SIG-M5 (cell line): Measurements from ENCODE around the gene CPM.
"Not testable (repeated sequence)": the region's sequence is repeated elsewhere in the genome, so short reads cannot be mapped to it uniquely, and the experiment has no call there.

Experiments used
- DNase-seq: peaks from one replicate; lab custom pipeline; 2025; lab: John Stamatoyannopoulos, UW

CPM gene

DNA sequence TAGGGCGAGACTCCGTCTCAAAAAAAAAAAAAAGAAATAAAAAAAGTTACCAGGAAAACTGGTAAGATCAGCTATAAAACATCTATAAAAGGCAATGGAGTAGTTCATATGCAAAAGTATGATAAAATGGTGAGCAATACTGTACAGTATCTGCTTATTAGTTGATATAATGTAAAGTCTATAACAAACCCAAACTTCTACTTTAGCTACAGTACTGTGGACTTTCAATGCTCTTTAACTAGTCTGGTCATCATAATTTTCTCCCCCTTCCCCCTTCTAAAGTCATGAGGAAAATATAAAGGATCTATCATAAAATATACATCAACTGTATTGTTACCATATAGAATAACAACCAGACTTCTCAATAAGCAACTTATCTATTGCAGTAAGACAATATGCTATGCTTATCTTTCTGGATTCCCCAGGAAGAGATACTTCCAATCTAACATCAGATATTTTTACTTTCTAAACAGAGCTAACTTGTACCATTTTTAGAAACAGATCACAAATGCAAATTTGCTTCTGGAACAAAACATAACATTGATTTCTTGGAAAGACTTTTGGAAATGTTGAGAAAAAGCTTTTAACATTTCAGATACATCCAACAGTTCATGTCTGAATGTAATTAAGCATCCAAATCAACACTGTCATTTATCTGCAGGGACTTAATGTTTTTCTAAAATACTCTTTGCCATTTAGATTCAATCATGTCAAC is 81.2 kb downstream of the CPM start:
- DNase-seq = no peak

DNA sequence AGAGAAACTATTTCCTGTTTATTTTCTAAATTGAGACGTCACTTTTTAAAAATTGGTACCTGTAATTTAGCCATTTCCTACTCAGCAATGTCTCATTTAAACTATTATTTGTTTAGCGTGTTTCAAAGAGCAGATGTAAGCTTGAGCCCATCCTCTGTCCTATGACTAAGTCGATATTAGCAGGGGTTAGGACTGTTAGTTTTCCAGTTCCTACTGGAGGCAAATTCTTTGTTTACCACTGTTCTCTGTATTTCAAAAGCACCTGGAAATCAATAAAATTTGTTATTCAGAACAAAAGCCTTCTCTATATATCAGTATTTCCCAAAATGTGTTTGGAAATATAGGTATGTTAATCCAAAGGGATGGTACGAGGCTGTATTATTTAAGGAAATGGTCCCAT is 82.6 kb downstream of the CPM start:
- DNase-seq = no peak

DNA sequence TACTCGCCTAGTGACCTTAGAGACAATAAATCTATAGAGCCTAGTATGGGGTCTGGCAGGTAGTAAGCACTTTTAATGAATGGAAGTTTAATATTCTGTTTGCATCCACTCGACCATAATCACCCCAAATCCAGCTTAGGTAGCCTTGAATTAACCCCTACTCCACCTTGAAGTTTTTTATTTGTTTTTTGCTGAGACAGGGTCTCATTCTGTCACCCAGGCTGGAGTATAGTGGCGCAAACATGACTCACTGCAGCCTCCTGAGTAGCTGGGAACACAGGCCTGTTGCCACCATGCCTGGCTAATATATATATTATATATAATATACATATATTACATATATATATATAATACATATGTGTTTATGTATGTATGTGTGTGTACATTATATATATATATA is 86.2 kb downstream of the CPM start:
- DNase-seq = no peak

DNA sequence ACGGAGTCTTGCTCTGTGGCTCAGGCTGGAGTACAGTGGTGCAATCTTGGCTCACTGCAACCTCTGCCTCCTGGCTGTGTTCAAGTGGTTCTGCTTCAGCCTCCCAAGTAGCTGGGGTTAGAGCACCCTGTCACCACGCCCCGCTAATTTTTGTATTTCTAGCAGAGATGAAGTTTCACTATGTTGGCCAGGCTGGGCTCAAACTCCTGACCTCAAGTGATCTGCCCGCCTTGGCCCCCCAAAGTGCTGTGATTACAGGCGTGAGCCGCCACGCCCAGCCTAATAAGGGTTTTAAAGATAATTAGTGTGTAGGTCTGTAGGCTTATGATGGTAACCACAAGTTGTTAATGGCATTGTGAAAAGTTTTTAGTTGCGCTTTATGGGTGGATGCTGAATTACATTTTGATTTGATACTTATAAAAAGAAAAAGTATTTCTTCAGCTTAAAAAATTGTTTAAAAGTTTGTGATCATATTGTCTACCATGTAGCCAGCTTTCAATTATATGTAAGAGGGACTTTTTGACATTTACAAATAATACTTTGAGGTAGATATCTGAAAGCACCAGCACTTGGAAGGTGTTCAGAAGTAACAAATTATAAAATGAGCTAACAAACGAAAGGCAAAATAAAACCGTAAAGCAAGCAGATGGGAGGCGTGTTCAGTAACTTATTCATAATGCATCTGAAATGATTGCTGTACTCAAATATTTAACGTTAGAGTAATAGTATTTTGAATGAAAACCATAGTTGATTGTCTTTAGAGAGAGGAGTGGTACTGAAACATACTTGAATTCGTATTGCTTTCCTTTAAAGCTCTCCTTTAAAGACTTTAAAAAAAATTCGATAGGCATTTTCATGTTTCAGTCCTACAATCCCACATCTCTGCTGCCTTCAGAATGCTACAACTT is 87.9 kb downstream of the CPM start:
- no peak for DNase-seq

DNA sequence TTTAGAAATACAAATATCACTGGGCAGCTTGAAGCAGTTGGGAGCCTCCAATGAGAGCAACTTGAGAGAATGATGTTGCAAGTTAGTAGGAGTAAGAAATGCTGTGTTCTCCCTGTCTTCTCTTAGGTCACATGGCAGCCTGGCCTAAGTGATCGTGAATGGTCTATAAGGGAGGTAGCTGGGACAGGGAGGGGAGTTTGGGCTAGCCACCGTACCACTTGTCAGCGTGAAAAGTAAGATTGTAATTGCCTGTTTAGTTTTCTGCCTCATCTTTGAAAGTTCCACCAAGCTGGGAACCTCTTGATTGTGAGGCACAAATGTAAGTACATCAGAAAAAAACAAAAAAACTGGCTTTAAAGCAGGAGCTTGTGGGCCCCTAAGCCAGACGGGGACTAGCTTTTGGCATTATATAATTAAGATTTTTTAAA is 88.6 kb downstream of the CPM start:
- no peak for DNase-seq

DNA sequence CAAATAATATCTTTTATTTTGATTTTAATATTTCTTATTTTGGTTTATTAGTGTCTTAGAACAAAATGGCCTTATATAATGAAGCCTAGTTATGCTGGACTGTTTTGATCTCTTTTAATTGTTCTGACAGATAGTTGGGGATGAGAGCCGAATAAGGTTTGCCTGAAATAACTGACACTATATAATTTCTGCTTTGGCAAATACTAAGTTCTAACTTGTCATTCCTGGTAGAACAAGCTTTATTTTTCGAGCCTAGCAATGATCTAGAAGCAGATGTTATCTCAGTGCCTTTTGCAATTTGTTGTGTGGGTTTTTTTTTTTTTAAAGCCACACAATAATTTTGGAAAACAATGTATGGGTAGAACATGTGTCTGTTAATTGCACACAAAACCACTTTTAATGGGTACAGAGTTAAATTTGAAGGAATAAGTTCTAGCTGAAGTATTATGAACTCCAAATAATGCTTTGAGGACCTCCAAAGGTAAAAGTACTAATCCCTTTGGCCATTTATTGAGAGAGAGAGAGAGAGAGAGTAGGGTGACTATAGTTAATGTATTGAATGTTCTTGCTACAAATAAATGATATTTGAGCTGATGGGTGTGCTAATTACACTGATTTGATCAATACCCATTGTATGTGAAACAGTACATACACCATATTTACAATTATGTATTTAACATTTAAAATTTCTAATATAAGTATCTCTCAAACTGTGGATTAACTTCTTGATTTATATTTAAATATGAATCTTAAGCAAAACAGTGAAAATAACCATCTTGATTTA is 90.0 kb downstream of the CPM start:
- DNase-seq = no peak

DNA sequence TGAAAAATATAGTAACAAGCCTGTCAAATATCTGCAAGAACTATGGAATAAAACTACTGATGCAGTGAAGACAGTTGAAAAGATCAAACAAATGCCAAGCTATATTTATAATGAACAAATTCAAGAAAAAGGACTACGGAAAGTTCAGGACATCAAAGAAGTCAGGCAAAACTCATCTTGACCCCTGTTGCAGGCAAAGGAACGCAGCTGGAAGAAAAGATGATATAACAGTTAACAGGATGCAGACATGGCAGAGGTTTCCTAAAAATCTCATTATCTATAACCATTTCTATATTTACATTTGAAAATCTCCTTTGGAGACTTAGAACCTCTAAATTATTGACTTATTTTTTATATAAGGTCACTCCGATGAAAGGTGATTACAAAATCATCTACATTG is 90.8 kb downstream of the CPM start:
- no peak for DNase-seq

DNA sequence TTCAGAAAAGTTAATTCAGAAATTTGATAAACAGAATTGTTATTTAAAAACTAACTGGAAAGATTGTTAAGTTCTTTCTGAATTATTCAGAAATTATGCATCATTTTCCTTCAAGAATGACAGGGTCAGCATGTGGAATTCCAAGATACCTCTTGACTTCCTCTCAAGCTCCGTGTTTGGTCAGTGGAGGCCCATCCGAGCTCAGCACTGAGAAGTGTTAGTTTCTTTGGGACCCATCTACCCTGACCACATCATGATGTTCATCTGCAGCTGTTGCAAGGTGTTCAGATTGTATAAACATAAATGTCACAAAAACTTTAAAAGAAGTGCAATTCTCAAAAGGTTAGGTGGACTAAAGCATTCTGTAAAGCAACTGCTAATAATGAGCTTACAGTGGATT is 91.3 kb downstream of the CPM start:
- no peak for DNase-seq

DNA sequence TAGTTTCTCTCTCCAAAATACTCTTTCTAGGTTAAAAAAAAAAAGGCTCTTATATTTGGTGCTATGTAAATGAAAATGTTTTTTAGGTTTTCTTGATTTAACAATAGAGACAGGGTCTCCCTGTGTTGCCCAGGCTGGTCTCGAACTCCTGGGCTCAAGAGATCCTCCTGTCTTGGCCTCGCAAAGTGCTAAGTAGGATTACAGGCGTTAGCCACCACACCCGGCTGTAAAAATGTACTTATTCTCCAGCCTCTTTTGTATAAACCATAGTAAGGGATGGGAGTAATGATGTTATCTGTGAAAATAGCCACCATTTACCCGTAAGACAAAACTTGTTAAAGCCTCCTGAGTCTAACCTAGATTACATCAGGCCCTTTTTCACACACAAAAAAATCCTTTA is 91.8 kb downstream of the CPM start:
- DNase-seq = not testable (repeated sequence)

DNA sequence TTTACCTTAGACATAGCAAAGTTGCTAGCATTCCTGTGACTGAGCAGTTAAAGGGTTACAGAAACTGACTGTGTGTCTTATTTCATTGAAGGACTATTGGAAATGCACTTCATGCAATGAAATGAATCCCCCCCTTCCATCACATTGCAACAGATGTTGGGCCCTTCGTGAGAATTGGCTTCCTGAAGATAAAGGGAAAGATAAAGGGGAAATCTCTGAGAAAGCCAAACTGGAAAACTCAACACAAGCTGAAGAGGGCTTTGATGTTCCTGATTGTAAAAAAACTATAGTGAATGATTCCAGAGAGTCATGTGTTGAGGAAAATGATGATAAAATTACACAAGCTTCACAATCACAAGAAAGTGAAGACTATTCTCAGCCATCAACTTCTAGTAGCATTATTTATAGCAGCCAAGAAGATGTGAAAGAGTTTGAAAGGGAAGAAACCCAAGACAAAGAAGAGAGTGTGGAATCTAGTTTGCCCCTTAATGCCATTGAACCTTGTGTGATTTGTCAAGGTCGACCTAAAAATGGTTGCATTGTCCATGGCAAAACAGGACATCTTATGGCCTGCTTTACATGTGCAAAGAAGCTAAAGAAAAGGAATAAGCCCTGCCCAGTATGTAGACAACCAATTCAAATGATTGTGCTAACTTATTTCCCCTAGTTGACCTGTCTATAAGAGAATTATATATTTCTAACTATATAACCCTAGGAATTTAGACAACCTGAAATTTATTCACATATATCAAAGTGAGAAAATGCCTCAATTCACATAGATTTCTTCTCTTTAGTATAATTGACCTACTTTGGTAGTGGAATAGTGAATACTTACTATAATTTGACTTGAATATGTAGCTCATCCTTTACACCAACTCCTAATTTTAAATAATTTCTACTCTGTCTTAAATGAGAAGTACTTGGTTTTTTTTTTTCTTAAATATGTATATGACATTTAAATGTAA is 93.5 kb downstream of the CPM start:
- DNase-seq = no peak

DNA sequence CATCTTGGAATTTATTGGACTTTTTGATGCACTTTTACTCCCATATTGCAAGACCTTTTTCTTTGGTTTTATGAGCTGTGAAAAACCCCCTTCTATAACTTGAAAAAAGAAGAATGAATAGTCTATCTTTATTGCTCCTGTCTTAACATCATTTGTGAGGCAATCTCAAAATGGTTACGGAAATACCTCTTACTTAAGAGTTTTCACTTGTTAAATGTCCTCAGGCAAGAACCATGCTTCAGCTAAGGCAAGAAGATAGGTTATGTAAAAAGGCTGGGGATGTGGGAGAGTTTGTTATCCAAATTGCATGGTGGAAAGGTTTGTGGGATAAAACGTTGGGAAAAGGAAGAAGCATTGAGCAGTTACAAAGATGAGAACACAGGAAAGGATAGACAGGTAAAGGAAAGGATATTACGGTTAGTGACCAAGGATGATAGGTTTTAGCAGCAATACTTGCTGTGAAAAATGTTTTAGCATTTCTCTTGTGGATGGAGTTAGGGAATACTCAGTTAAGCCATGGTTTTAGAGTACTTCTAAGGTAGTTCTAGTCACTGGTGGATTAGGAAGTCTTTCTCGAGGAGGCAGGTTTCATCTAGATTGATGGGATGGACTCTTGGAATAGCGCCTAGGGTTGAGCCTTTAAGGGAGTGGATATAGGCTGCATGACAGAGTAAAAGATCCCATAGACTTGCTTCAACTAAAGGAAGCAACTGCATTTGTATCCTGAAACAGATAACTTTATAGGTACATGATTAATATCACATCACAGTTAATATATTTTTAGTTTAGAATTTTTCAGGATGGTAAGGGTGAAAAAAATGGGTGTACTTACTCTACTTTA is 94.7 kb downstream of the CPM start:
- DNase-seq = no peak

DNA sequence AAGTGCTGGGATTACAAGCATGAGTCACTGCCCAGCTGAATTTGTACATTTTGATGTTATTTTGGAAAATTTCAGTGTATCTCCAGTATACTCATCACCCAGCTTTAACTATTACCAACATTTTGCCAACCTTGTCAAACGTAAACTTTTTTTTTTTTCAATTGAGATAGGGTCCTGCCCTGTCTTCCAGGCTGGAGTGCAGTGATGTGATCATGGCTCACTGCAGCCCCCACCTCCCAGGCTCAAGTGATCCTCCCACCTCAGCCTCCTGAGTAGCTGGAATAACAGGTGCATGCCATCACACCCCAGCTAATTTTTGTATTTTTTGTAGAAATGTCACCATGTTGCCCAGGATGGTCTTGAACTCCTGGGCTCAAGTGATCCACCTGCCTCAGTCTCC is 95.8 kb downstream of the CPM start:
- no peak for DNase-seq

DNA sequence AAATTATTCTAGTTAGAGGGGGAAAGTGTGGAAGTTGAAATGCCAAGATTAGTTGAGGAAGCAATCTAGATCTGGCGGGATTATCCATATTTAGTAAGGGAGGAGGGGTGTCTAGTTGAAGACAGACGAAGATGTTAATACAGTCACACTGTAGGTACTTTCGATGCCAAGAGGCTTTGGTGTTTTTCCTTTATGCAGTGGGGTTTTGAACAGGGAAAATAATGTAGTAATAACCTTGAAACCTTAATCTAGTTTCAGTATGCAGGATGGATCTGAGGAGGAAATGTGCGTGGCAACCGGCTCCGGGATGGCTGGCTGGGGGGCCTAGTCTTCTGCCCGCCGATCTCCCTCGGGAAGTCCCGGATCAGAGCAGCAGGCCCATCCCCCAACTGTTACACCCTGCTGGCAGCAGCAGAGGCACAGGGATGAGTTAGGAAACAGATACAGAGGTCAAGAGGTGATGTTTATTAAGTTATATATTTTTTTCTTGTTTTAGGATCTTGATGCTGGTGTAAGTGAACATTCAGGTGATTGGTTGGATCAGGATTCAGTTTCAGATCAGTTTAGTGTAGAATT is 97.5 kb downstream of the CPM start:
- no peak for DNase-seq

DNA sequence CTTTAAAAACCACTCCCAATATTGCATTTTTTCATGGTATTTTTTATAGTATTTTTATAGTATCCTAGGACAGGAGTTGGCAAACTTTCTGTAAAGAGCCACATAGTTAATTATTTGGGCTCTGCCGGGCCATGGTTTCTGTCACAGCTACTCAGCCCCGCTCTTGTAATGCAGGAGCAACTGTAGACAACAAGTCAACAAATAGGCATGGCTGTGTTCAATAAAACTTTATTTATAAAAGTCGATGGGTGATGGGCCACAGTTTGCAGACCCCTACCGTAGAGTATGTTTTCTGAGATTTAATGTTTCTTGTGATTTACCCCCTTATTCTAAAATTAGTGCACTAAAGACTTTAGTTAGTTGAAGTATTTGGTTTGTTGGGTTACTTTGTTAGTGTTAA is 99.5 kb downstream of the CPM start:
- DNase-seq = no peak

DNA sequence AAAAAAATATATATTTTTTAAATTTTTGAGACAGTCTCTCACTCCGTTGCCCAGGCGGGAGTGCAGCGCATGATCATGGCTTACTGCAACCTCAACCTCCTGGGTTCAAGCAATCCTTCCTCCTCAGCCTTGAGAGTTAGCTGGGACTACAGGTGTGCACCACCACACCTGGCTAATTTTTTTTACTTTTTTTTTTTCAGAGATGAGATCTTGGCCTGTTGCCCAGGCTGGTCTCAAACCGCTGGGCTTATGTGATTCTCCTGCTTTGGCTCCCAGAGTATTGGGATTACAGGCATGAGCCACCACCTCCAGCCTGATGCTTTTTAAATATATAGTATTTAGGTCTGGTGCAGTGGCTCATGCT is 100.5 kb downstream of the CPM start:
- no peak for DNase-seq

DNA sequence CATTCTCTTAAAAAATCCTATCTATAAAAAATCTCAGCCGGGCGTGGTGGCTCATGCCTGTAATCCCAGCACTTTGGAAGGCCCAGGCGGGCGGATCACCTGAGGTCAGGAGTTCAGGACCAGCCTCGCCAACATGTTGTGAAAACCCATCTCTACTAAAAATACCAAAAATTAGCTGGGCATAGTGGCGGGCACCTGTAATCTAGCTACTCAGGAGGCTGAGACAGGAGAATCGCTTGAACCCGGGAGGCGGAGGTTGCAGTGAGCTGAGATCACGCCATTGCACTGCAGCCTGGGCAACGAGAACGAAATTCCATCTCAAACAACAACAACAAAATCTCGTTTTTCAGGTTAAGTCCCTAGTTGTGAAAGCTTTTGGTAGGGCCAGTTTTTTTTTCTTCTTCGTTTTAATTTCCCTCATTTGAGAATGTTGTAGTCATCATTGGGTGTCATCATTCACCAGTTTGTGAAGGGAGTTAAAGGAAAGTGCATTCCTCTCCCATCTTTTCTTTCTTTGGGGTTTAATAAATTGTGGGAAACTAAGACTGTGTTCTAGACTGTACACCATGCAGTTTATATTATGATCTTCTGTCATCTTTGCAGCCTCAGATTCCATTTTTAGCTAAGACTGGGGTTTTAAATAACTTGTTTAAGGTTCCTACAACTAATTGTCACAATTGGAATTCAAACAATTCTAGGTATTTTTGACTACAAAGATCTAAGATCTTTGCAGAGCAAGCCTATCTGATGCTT is 101.0 kb downstream of the CPM start:
- no peak for DNase-seq

DNA sequence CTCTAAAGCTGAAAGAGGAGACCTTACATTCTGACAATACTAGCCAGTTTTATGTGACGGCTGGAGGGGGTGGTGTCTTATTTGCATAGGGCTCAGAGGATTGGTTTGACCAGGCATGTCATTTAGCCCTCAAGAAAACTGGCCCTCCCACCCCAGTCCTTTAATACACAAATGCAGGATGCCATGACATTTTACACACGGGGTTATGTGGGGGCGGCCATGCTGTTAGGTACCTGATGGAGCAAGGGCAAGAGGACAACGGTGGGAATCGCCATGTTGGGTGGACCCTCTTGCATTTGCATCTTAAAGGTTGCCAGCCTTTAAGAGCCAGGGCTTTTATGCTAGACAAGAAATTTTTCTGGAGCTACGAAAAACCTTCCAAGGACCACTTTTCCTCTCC is 101.7 kb downstream of the CPM start:
- no peak for DNase-seq

DNA sequence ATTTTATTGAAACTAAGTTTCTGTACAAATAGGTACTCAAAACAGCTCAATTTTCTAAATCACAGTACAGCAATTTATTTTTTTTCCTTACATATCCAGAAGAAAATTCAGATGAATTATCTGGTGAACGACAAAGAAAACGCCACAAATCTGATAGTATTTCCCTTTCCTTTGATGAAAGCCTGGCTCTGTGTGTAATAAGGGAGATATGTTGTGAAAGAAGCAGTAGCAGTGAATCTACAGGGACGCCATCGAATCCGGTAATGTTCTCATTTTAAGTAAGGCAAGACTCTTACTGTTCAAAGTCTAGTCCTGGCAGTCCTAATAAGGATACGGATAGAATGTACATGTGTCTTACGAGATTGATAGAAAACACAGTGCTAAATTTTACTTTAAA is 104.3 kb downstream of the CPM start:
- DNase-seq = no peak

DNA sequence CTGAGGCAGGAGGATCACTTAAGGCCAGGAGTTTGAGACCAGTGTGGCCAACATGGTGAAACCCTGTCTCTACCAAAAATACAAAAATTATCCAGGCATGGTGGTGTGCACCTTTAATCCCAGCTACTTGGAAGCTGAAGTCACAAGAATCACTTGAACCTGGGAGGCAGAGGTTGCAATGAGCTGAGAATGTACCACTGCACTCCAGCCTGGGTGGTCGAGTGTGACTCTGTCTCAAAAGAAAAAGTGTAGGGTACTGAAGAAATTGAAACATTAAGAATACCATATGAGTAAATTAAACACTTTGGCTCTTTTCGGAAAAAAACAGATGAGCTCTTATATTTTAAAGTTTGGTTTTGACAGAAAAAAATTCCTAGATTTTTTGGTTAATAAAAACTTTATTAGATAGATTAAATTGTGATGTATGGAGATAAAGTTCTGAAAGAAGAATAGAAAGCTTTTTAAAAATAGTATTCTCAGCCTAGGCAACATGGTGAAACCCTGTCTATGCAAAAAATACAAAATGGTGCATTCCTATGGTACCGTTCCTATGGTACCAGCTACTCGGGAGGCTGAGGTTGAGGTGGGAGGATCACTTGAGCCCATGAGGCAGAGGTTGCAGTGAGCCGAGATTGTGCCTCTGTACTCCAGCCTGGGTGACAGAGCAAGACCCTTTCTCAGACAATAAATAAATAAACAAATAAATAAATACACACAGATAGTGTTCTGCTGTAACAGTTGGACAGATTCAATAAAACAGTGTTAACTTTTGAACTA is 104.9 kb downstream of the CPM start:
- DNase-seq = no peak
